Stimulated activated CD4-positive, alpha-beta T cell treated with anti-CD3 and anti-CD28 coated beads, Interleukin-4, amount 100 ng/mL, for 4 hours (primary cell): Measurements from ENCODE around the gene CKB.

ENCODE experiments used
- DNase-seq, 2 experiments: peaks; one replicate each; pipeline ENCODE4 v3.0.0-alpha.2; 2020

The CKB gene

GRCh38 chr14:103549361-103550311 lies 27.0 kb upstream of the CKB start:
- no peak for DNase-seq

GRCh38 chr14:103548463-103549351 lies 26.1 kb upstream of the CKB start:
- no peak for DNase-seq

GRCh38 chr14:103547941-103548462 lies 25.4 kb upstream of the CKB start:
- DNase-seq = no peak

GRCh38 chr14:103547455-103547940 lies 24.9 kb upstream of the CKB start:
- DNase-seq = no peak

GRCh38 chr14:103546652-103547454 lies 24.2 kb upstream of the CKB start:
- peak; percentile 66 to 73 for DNase-seq

- DNase-seq = no peak
These were observed 23.5 kb upstream of the CKB start for GRCh38 chr14:103545915-103546651.

GRCh38 chr14:103545219-103545914 lies 22.7 kb upstream of the CKB start:
- DNase-seq = no peak

- no peak for DNase-seq
These were observed 22.0 kb upstream of the CKB start for GRCh38 chr14:103544388-103545218.

GRCh38 chr14:103543721-103544387 lies 21.2 kb upstream of the CKB start:
- no peak for DNase-seq

- no peak for DNase-seq
These were observed 20.5 kb upstream of the CKB start for GRCh38 chr14:103543140-103543539.

- no peak for DNase-seq
These were observed 20.0 kb upstream of the CKB start for GRCh38 chr14:103542605-103543088.

- DNase-seq = no peak
These were observed 19.3 kb upstream of the CKB start for GRCh38 chr14:103541709-103542604.

GRCh38 chr14:103540821-103541708 lies 18.4 kb upstream of the CKB start:
- DNase-seq = no peak

- DNase-seq = no peak
These were observed 16.6 kb upstream of the CKB start for GRCh38 chr14:103539056-103539825.

- DNase-seq = no peak
These were observed 15.8 kb upstream of the CKB start for GRCh38 chr14:103538291-103539055.
